Endometrial microvascular endothelial cells (primary cell): ENCODE measurements around the gene FPR2. TPM values are rescaled to one million over a fixed set of nuclear protein-coding genes. Genes with fewer than 3 reads are reported as not detected.

Experiments
- total RNA-seq: library from RNA; depleted of rRNA; stranded (reverse); fragments of >200 nt; gene quantifications from one replicate; pipeline ENCODE4 v1.2.3, GENCODE V29; 2015; ENCODE audit errors: inconsistent ontology term

Gene FPR2
- total RNA-seq, 1 donor from 2014 or later = not detected

Other genes starting within 250 kb of the FPR2 start
- not detected for gene SIGLEC6, start 229.5 kb upstream of the FPR2 start, total RNA-seq
- 7.0 TPM for gene ZNF175, start 189.9 kb upstream of the FPR2 start, total RNA-seq
- not detected for gene SIGLEC5, start 130.8 kb upstream of the FPR2 start, total RNA-seq
- gene SIGLEC14, start 114.4 kb upstream of the FPR2 start, total RNA-seq = 0.28 TPM
- 21.5 TPM for gene SPACA6, start 67.8 kb upstream of the FPR2 start, total RNA-seq
- not detected for gene HAS1, start 37.2 kb upstream of the FPR2 start, total RNA-seq
- gene FPR1, start 9.3 kb upstream of the FPR2 start, total RNA-seq = not detected
- gene FPR3, start 34.0 kb downstream of the FPR2 start, total RNA-seq = not detected
- 6.5 TPM for gene ZNF577, start 126.8 kb downstream of the FPR2 start, total RNA-seq
- gene ZNF649, start 143.8 kb downstream of the FPR2 start, total RNA-seq = 1.9 TPM
- gene ZNF613, start 166.3 kb downstream of the FPR2 start, total RNA-seq = 4.5 TPM
- 16.4 TPM for gene ZNF350, start 225.7 kb downstream of the FPR2 start, total RNA-seq
- gene ZNF615, start 247.0 kb downstream of the FPR2 start, total RNA-seq = 0.93 TPM